HTERT RPE-1 (cell line): ENCODE data around the gene RORB.

ENCODE experiments used
- in situ Hi-C: fragments of 300-500 bp; cut with MboI; formaldehyde crosslinking; loops from 4 replicates; pipeline ENCODE4 v1.14.3; 2020; ENCODE audit warnings: low sequenced_read_pairs

Gene RORB

DNA sequence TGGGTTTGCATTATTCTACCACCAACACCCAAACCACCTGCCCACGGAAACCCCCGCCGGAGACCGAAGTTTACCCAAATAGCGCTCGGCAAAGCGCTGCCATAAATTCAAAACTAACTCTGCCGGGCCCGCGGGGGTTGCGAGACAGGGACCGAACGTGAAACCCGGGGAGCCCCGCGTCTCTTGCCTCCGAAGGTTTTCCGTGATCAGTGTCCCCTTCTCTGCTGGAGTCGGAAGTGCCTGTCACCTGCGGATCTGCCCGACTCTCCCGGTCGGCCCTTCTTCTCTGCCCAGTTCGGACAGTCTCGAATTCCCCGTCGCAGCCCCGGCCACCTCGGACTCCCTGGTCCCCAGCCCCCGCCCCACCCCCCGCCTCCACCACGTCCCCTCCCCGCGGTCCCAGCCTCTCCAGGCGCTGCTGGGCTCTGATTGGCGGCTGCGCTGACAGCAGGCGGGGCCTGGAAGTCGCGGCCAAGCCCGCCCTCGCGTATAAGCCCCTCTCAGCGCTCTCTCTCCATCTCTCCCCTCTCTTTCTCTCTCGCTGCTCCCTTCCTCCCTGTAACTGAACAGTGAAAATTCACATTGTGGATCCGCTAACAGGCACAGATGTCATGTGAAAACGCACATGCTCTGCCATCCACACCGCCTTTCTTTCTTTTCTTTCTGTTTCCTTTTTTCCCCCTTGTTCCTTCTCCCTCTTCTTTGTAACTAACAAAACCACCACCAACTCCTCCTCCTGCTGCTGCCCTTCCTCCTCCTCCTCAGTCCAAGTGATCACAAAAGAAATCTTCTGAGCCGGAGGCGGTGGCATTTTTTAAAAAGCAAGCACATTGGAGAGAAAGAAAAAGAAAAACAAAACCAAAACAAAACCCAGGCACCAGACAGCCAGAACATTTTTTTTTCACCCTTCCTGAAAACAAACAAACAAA, at the start of gene RORB:
Gene RORB, plus strand, starts transcription at position 517 of the 929 bp plus-strand sequence. CDS start 642 bp downstream, outside the sequence.
- in situ Hi-C loops = no loop called here

DNA sequence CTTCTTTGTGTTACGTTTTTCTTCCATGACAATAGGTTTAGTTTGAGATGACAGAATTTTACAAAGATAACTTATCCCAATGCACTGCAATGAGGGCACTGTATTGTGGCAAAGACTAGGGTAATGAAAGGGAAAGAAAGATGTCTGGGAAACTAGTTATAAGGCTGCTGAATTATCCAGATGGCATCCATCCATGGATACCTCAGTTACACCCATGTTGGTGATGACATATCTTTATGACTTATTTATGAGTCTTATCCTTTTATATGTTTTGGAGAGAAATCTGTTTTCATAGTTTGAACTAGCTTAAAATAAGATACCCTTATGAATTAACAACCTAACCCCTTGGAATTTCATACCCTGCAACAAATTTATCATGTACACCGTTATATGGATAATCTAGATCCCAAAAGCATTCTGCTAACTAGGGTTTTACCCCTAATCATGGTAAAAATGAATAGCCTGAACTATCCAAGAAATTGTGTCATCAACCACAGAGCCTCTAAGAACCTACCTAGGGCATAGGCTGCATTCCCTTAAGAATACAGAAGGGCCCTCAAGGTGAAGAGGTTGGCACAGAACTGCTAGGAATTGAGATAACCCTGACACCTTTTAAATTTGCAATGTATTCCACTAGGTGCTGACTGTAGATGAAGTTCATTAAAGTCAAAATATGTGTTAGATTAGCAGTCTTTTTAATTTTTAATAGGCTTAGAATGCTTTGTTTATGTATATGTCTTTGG, 49.5 kb upstream of the RORB start:
- in situ Hi-C loops = no loop called here

GRCh38 chr9:74449060-74449459, 48.1 kb upstream of the RORB start:
- in situ Hi-C loops = no loop called here

DNA sequence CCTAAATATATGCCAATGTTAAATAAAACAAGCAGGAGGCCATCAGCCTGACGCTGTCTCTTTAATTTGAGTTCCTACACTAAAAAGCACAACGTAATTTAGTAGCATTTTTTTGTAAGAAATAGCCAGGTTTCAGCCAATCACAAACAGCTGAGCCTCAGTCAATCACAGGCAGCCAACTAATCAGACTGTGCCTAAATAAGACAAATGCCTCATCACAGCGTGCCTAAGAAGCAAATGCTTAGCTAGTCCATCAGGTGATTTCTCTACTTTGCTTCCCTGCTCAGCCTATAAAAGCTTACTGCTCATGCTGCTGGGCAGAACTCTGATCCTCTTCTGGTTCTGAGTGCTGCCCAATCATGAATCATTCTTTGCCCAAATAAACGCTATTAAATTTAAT, 38.3 kb upstream of the RORB start:
- in situ Hi-C loops = no loop called here

- in situ Hi-C loops = no loop called here
Measured at GRCh38 chr9:74463825-74464224, 33.3 kb upstream of the RORB start.

DNA sequence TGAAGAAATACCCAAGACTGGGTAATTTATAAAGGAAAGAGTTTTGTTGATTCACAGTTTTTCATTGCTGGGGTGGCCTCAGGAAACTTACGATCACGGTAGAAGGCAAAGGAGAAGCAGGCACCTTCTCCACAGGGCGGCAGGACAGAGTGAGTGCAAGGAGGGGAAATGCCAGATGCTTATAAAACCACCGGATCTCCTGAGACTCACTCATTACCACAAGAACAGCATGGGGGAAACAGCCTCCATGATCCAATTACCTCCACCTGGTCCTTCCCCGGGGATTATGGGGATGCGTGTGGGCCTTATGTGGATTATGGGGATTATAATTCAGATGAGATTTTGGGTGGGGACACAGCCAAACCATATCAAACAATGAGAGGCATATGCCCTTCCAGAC, 18.5 kb upstream of the RORB start:
- in situ Hi-C loops = no loop called here

DNA sequence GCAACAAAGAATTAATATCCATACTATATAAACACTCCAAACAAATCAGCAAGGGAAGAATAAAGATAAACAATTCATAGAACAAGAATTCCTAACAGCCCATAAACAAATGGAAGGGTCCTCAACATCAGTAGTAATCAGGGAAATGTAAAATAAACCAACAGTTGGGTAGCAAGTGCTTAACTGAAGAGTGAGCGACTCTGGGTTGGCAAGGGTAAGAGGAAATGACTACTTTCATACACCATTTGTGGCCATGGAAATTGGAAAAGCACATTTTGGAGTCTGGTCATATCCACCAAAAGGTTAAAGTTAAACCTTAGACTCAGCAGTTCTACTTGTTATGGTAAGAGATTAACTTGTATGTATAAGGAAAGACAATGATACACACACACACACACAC, 17.4 kb upstream of the RORB start:
- in situ Hi-C loops = no loop called here

DNA sequence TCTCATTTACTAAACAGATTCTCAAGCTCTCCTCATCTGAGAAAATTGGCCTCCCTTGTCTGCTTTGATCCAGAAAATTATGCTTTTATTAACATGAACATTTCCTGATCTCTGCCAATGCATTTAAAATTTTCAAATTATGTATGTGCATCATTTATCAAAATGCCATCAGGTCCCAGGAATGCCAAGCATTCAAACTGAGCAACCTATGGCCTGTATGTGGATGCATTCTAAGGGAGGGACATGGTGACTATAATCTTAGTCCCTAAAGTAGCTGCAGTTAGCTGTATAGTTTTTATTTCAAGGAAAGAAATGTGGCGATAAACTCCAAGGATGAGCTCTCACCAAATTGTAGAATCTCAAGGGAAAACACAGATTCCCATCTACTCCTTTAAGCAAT, 9.7 kb upstream of the RORB start:
- in situ Hi-C loops = no loop called here

GRCh38 chr9:74493512-74493911, 3.6 kb upstream of the RORB start:
- in situ Hi-C loops = no loop called here

GRCh38 chr9:74494490-74494889, 2.6 kb upstream of the RORB start:
- in situ Hi-C loops = no loop called here

DNA sequence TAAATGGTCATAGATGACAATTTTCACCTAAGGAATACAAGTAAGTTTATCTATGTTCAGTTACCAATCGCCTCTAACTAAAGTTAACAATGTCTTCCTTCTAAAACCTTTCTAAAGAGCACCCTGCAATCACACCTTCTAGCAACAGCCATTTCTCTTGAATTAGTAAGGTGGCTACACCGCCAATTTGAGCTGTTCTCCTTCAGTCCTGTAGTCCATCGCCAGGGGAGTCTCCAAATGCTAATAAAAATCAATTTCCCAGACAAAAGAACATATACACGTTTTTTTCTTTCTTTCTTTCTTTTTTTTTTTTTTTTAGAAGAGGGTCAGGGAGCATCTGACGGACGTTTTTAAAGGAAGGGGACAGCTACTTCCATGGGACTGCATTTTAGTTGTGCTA, 729 bp upstream of the RORB start:
- in situ Hi-C loops = no loop called here

DNA sequence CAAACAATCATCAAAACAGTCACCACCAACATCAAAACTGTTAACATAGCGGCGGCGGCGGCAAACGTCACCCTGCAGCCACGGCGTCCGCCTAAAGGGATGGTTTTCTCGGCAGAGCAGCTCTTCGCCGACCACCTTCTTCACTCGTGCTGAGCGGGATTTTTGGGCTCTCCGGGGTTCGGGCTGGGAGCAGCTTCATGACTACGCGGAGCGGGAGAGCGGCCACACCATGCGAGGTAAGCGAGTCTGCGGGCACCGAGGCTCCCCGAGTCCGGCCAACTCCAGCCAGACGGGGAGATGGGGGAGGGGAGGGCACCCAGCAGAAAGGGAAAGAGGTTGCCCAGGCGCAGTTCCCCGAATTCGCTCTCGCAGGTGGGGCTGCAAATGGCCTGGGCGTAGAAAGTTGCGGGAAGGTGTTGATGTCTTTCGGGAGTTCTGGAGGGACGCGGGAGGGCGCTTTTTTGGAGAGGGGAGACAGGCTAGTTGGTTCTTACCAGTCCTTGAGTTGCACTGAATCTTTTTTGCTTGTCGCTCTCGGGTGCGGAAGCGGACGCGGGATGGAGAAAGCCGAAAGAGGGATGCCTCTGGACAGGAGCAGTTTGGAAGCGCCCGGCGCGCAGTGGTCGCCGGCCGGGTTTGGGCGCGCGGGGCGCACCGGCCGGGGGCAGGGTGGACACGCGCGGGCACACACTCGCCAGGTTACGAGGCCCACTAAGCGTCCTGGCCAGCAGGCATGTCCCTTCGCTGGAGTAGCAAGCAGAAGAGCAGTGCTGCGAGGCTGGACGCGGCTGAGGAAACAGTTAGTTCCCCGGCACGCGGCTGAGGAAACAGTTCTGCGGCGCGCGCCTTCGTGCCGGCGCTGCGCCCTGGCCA, 849 bp downstream of the RORB start:
- in situ Hi-C loops = no loop called here

- in situ Hi-C loops = no loop called here
Measured at GRCh38 chr9:74498621-74499095, 1.5 kb downstream of the RORB start.

- in situ Hi-C loops = no loop called here
Measured at GRCh38 chr9:74499111-74499601, 2.0 kb downstream of the RORB start.

DNA sequence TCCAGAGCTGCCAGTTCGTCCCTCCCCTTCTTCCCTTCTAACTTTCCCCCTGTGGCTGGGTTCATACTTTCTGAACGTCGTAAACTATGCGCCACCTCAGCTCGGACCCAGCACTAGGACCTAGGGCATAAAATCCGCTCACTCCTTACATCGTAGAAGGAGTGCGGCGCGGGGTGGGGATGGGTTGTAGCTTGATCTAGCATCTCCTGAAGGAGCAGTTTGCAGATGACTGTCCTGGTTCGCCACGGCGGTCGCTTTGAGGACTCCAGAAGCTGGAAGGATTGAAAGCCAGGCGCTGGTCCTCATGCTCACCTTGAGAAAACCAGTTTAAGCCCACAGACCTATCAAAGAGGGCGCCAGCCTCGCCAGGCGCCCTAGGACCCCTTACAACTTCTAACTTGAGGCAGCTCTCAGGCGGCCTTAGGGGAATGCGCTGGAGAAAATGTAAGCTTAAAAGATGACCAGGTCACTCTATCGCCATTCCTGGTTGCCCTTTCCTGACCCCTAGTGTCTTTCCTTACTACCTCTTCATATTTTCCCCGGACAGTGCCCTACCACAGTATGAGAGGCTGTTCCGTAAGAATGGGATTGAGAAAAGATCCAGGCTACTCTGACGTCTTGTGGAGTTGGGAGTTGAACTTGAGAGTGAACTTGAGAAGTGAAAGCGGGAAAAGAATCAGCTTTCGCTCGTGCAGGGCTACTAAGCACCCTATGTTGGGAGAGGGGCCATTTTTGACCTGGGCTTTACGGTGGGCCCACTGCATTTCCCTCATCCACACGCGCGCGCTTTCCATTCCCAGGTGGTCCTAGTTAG, 2.8 kb downstream of the RORB start:
- in situ Hi-C loops = no loop called here

GRCh38 chr9:74500584-74500924, 3.4 kb downstream of the RORB start:
- in situ Hi-C loops = no loop called here

GRCh38 chr9:74501570-74501969, 4.4 kb downstream of the RORB start:
- in situ Hi-C loops = no loop called here

DNA sequence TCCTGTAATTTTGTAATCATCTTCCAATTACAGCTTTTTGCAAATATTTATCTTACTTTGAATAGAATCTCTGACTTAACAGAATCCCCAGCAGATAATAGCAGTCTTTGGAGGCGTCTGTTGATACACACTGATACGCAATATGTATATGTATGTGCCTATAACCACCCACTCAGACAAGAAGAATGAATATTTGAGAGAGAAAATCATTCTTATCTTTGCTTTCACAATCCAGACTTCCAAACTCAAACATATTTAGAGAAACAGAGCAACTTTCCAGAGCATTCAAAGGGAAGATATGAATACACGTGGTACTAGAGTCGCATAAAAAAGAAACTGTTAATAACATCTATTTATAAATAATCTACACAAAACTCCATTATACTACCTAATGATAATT, 6.1 kb downstream of the RORB start:
- in situ Hi-C loops = no loop called here

DNA sequence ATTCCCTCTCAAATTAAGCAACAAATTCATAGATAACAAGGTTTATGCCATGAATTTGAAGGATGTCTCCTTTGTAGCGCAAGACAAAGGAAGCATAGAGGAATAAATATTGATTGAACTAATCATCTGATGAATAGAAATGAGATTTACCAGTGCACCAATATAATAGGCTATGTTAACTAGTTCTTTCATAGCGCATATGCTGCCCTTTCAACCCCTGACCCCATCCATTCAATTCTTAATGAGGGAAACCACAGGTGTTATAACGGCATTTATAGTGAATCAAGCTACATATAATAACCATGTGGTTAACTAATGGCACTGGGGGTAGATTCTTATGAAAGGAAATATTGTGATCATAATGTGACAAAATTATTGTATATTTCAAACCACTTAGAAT, 6.5 kb downstream of the RORB start:
- in situ Hi-C loops = no loop called here

- in situ Hi-C loops = no loop called here
Measured at GRCh38 chr9:74511333-74511732, 14.2 kb downstream of the RORB start.
